ENCODE results near the gene FKBP8.
"Not testable (repeated sequence)": the region's sequence is repeated elsewhere in the genome, so short reads cannot be mapped to it uniquely, and the experiment has no call there.

The FKBP8 gene

GRCh38 chr19:18542941-18543813 lies at the start of gene FKBP8:
FKBP8 (minus strand) TSS chr19:18543573; CDS start chr19:18541970, 1,603 bp downstream.
- peak; percentile 87 to 91 for DNase-seq (ENCODE audit: low read depth in 2 of 2)

- DNase-seq (ENCODE audit: low read depth in 2 of 2): not testable (repeated sequence)
Observed at GRCh38 chr19:18592732-18593131, 49.4 kb upstream of the FKBP8 start.

GRCh38 chr19:18591735-18592385 lies 48.5 kb upstream of the FKBP8 start:
- DNase-seq (ENCODE audit: low read depth in 2 of 2): no peak

- DNase-seq (ENCODE audit: low read depth in 2 of 2): no peak
Observed at GRCh38 chr19:18590273-18591272, 47.2 kb upstream of the FKBP8 start.

- peak; percentile 34 to 43 for DNase-seq (ENCODE audit: low read depth in 2 of 2)
Observed at GRCh38 chr19:18589380-18590272, 46.3 kb upstream of the FKBP8 start.

DNA sequence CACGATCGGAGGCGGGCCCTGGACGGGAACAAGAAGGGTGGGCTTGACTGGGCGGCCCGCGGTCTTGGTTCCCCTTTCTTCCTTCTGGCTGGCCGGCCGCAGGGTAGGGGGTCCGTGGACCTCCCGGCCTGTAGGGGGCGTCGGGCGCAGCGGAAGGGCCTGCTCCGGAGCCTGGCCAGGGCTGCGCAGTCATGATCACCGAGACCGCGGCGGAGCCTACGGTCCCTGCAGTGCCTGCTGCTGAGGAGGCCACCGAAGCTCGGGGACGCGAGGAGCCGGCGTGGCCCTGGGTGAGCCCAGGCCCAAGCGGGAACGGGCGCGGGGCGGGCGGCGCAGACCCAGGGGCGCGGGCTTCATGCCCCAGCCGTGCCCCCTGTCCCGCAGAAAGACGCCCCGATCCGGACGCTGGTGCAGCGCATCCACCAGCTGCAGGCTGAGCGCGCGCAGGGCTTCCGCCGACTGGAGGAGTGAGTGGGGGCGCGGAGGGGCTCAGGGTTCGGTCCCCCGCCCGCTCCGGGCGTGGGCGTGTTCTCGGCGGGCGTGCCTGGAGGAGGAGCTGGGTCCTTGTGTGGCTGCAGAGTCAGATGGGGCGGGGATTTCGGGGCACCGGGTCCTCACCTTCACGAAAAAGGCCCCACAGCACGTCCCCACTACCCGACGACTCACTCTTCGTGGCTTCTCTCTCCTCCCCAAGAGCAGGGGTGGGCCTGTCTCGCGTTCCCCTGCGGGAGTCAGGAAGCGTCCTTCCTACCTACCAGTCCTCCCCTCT lies 45.4 kb upstream of the FKBP8 start, which contains the start of gene REX1BD:
Gene REX1BD, plus strand, starts transcription at position 188 of the 769 bp plus-strand sequence. Its CDS starts 4 bp downstream, at position 192.
- peak; percentile 66 to 79 for DNase-seq (ENCODE audit: low read depth in 2 of 2)

GRCh38 chr19:18587962-18588610 lies 44.7 kb upstream of the FKBP8 start:
- no peak for DNase-seq (ENCODE audit: low read depth in 2 of 2)

- no peak for DNase-seq (ENCODE audit: low read depth in 2 of 2)
Observed at GRCh38 chr19:18587561-18587960, 44.2 kb upstream of the FKBP8 start.

DNA sequence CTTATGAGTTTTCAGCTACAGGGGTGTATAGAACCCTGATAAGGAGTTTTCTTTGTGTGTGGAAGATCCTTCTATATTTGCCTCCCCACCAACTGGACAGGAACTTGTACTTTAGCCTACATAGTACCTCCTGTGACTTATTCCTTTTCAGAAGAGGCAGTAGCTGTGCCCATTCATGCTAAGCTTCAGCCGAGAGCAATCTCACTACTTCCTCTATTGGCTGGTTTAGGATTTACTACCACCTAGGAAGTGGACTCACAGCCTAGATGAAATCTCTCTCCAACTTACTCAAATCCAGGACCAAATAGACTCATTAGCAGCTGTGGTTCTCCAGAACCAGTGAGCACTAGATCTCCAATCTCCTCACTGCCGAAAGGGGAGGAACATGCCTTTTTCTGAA lies 42.9 kb upstream of the FKBP8 start:
- DNase-seq (ENCODE audit: low read depth in 2 of 2): no peak

DNA sequence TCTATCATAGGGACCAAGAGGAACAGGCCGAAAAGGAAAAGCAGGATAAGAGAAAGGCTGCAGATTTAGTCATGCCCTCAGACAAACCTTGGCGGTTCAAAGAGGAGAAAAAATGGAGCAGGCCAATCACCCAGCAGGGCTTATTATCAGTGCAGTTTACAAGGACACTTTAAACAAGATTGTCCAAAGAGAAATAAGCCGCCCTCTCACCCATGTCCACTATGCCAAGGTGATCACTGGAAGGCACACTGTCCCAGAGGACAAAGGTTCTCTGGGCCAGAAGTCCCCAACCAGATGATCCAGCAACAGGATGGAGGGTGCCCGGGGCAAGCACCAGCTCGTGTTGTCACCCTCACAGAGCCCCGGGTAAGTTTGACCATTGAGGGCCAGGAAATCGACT lies 36.9 kb upstream of the FKBP8 start:
- DNase-seq (ENCODE audit: low read depth in 2 of 2): no peak

- DNase-seq (ENCODE audit: low read depth in 2 of 2): no peak
Observed at GRCh38 chr19:18577365-18577914, 34.1 kb upstream of the FKBP8 start.

GRCh38 chr19:18576383-18576782 lies 33.0 kb upstream of the FKBP8 start:
- DNase-seq (ENCODE audit: low read depth in 2 of 2): no peak

- DNase-seq (ENCODE audit: low read depth in 2 of 2): no peak
Observed at GRCh38 chr19:18574691-18575291, 31.4 kb upstream of the FKBP8 start.

DNA sequence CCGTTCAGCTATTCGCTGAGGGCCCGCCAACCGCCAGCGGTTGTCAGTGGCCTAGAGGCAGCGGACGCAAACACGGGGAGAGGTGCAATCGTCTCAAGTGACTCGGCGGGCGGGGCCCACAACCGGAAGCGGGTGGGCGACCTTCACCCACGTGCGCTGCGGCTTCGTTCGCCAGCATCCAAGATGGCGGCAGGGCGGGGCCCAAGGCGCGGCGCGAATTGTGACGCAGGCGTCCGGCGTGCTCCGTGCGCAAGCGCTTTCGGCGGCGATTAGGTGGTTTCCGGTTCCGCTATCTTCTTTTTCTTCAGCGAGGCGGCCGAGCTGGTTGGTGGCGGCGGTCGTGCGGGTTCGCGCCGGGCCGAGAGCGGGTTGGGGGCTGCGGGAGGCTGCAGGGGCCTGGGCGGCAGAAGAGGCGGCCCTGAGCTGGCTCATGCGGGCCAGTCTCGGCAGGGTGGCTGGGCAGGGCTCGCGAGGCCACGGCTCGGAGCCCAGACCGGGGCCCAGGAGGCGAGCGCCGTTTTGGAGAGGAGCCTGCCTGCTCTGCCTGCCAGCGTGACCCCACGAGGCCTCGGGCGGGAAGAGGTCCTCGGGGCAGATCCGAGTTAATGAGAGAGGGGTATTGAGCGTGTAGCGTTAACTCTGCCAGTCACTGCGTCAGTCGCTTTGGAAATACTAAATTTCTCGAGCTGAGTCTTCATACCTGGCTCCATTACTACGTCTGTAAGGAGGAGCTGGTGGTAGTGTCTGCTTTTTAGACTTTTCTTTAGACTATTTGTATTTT lies 28.4 kb upstream of the FKBP8 start, which contains the start of gene UBA52:
Gene UBA52, plus strand, starts transcription at position 294 of the 781 bp plus-strand sequence. CDS start 1,444 bp downstream, outside the sequence.
- DNase-seq (ENCODE audit: low read depth in 2 of 2): peak; percentile 99

GRCh38 chr19:18568367-18568766 lies 25.0 kb upstream of the FKBP8 start:
- DNase-seq (ENCODE audit: low read depth in 2 of 2): no peak

- no peak for DNase-seq (ENCODE audit: low read depth in 2 of 2)
Observed at GRCh38 chr19:18566953-18567352, 23.6 kb upstream of the FKBP8 start.

GRCh38 chr19:18562086-18562485 lies 18.7 kb upstream of the FKBP8 start:
- DNase-seq (ENCODE audit: low read depth in 2 of 2): no peak

GRCh38 chr19:18559685-18560084 lies 16.3 kb upstream of the FKBP8 start:
- DNase-seq (ENCODE audit: low read depth in 2 of 2): no peak
